Activated CD8-positive, alpha-beta memory T cell treated with anti-CD3 and anti-CD28 coated beads, Interleukin-2, amount 10 ng/mL, durations not matched to agents 7 days and 5 days (primary cell): ENCODE measurements around the gene BCAM. TPM values are rescaled to one million over a fixed set of nuclear protein-coding genes. Genes with fewer than 3 reads are reported as not detected.
"Not testable (repeated sequence)": the region's sequence is repeated elsewhere in the genome, so short reads cannot be mapped to it uniquely, and the experiment has no call there.

Experiments used
- ATAC-seq: fragments of 150-1000 bp; cut with Tn5 transposase; one replicate; pipeline ENCODE4 v1.10.0; 2021; ENCODE audit warnings: moderate library complexity
- CTCF ChIA-PET: fragments of 350-600 bp; sonication (Branson Sonifier 250); formaldehyde crosslinking; loops from one replicate; lab custom pipeline; 2021; ENCODE audit warnings: antibody characterized with exemption; lab: Charles Lee
- DNase-seq: peaks from one replicate; pipeline ENCODE4 v3.0.0-alpha.2; 2020
- H3K27ac Mint-ChIP-seq: one replicate; pipeline ENCODE4 v1.8.0; 2021; ENCODE audit warnings: mild to moderate bottlenecking, mixed read lengths
- H3K27me3 Mint-ChIP-seq: one replicate; pipeline ENCODE4 v1.8.0; 2021; ENCODE audit warnings: mixed read lengths
- H3K36me3 Mint-ChIP-seq: one replicate; pipeline ENCODE4 v1.8.0; 2021; ENCODE audit warnings: mild to moderate bottlenecking, mixed read lengths
- H3K4me1 Mint-ChIP-seq: one replicate; pipeline ENCODE4 v1.8.0; 2021; ENCODE audit warnings: mixed read lengths
- H3K4me3 Mint-ChIP-seq: one replicate; pipeline ENCODE4 v1.8.0; 2021; ENCODE audit warnings: mild to moderate bottlenecking, moderate library complexity, mixed read lengths
- H3K9me3 Mint-ChIP-seq: one replicate; pipeline ENCODE4 v1.8.0; 2022; ENCODE audit warnings: low read depth, mixed read lengths
- total RNA-seq, 2 experiments: library from RNA; stranded (reverse); gene quantifications; one replicate each; pipeline ENCODE4 v1.2.3, GENCODE V29; 2021

The BCAM gene
- total RNA-seq, 2 experiments from 2014 or later = not detected

- no peak within 1 kb of the TSS for H3K27ac Mint-ChIP-seq
- H3K4me1 Mint-ChIP-seq = peaks cover 3% of the 10 kb centered on the region
- no peaks in the 10 kb centered on the region for H3K9me3 Mint-ChIP-seq
- H3K4me3 Mint-ChIP-seq = no peak within 1 kb of the TSS
- CTCF ChIA-PET = interaction anchor here (15.3 kb wide), 1 partner anchor 56 kb away, joined by 406 read pairs; no protein-coding TSS in a partner anchor
- peak; percentile 36 for ATAC-seq
- no peak for DNase-seq
- no peaks in the 10 kb centered on the region for H3K36me3 Mint-ChIP-seq
- peaks cover 6% of the 10 kb centered on the region for H3K27me3 Mint-ChIP-seq
Observed at GRCh38 chr19:44777715-44778347, 31.1 kb upstream of the BCAM start, which contains the start of gene CBLC. Gene CBLC (plus strand): TSS chr19:44777890. CDS start chr19:44777932, 42 bp downstream.

- CTCF ChIA-PET = interaction anchor here (1.1 to 3.0 kb wide), 2 partner anchors 8 to 90 kb away, joined by 3 to 11 read pairs; no protein-coding TSS in a partner anchor
- no peak for ATAC-seq
Observed at GRCh38 chr19:44779150-44779549, 29.8 kb upstream of the BCAM start.

GRCh38 chr19:44781694-44782093 lies 27.2 kb upstream of the BCAM start:
- H3K4me3 Mint-ChIP-seq, H3K4me1 Mint-ChIP-seq, H3K27me3 Mint-ChIP-seq, H3K9me3 Mint-ChIP-seq, DNase-seq, ATAC-seq, H3K27ac Mint-ChIP-seq, H3K36me3 Mint-ChIP-seq: not testable (repeated sequence)
- CTCF ChIA-PET = interaction anchor here (1.5 to 3.4 kb wide), 2 partner anchors 56 to 93 kb away, joined by 5 to 36 read pairs; no protein-coding TSS in a partner anchor

More at GRCh38 chr19:44779150-44779549, 29.8 kb upstream of the BCAM start:
- no peak for DNase-seq
- Mint-ChIP-seq H3K4me1 (peaks cover under 1% of the 10 kb centered on the region), H3K27ac (no peak overlapping the region), H3K4me3 (no peak overlapping the region), H3K27me3 (peaks cover 5% of the 10 kb centered on the region), H3K36me3 (no peaks in the 10 kb centered on the region), H3K9me3 (no peaks in the 10 kb centered on the region)

GRCh38 chr19:44782729-44783128 lies 26.2 kb upstream of the BCAM start:
- Mint-ChIP-seq H3K4me3 (no peak overlapping the region), H3K9me3 (no peaks in the 10 kb centered on the region), H3K27ac (no peak overlapping the region), H3K36me3 (no peaks in the 10 kb centered on the region), H3K27me3 (peaks cover 8% of the 10 kb centered on the region), H3K4me1 (peaks cover 4% of the 10 kb centered on the region)
- DNase-seq (no peak), ATAC-seq (no peak)
- CTCF ChIA-PET = interaction anchor here (0.9 to 3.4 kb wide), 6 partner anchors 12 to 94 kb away, joined by 4 to 36 read pairs (median 9); no protein-coding TSS in a partner anchor

- Mint-ChIP-seq H3K4me1 (peaks cover 4% of the 10 kb centered on the region), H3K27ac (no peak overlapping the region), H3K36me3 (no peaks in the 10 kb centered on the region), H3K9me3 (no peaks in the 10 kb centered on the region), H3K27me3 (peaks cover 8% of the 10 kb centered on the region), H3K4me3 (no peak overlapping the region)
- ATAC-seq (no peak), DNase-seq (no peak)
- CTCF ChIA-PET = interaction anchor here (0.5 to 3.4 kb wide), 22 partner anchors 8 to 217 kb away, joined by 3 to 36 read pairs (median 6); no protein-coding TSS in a partner anchor
Observed at GRCh38 chr19:44783545-44783944, 25.4 kb upstream of the BCAM start.

GRCh38 chr19:44785271-44785670 lies 23.6 kb upstream of the BCAM start:
- no peak overlapping the region for H3K4me3 Mint-ChIP-seq
- DNase-seq (no peak), ATAC-seq (no peak)
- H3K9me3 Mint-ChIP-seq = no peaks in the 10 kb centered on the region
- H3K27ac Mint-ChIP-seq = no peak overlapping the region
- H3K27me3 Mint-ChIP-seq = peaks cover 8% of the 10 kb centered on the region
- CTCF ChIA-PET = interaction anchor here (0.7 to 2.7 kb wide), 12 partner anchors 9 to 131 kb away, joined by 3 to 19 read pairs (median 8); partner anchors contain the start of gene NECTIN2
- H3K4me1 Mint-ChIP-seq = peaks cover 4% of the 10 kb centered on the region
- no peaks in the 10 kb centered on the region for H3K36me3 Mint-ChIP-seq

- ATAC-seq = no peak
- no peak overlapping the region for H3K27ac Mint-ChIP-seq
- no peak overlapping the region for H3K4me3 Mint-ChIP-seq
- H3K36me3 Mint-ChIP-seq = no peaks in the 10 kb centered on the region
- CTCF ChIA-PET = interaction anchor here (0.9 to 2.7 kb wide), 3 partner anchors 10 to 58 kb away, joined by 3 to 19 read pairs (median 8); no protein-coding TSS in a partner anchor
- H3K9me3 Mint-ChIP-seq = no peaks in the 10 kb centered on the region
- H3K27me3 Mint-ChIP-seq = peaks cover 8% of the 10 kb centered on the region
- peaks cover 4% of the 10 kb centered on the region for H3K4me1 Mint-ChIP-seq
- no peak for DNase-seq
Observed at GRCh38 chr19:44785993-44786392, 22.9 kb upstream of the BCAM start.

GRCh38 chr19:44788971-44789370 lies 19.9 kb upstream of the BCAM start:
- Mint-ChIP-seq H3K36me3 (no peaks in the 10 kb centered on the region), H3K27me3 (peaks cover 3% of the 10 kb centered on the region), H3K4me1 (peaks cover 4% of the 10 kb centered on the region), H3K27ac (no peak overlapping the region), H3K9me3 (no peaks in the 10 kb centered on the region), H3K4me3 (no peak overlapping the region)
- DNase-seq (no peak), ATAC-seq (no peak)
- CTCF ChIA-PET = no interaction called here

GRCh38 chr19:44789943-44790483 lies 18.9 kb upstream of the BCAM start:
- CTCF ChIA-PET = no interaction called here
- no peaks in the 10 kb centered on the region for H3K4me1 Mint-ChIP-seq
- DNase-seq (no peak), ATAC-seq (no peak)
- H3K27me3 Mint-ChIP-seq = no peaks in the 10 kb centered on the region
- no peak overlapping the region for H3K4me3 Mint-ChIP-seq
- no peaks in the 10 kb centered on the region for H3K9me3 Mint-ChIP-seq
- no peak overlapping the region for H3K27ac Mint-ChIP-seq
- no peaks in the 10 kb centered on the region for H3K36me3 Mint-ChIP-seq

GRCh38 chr19:44792281-44792680 lies 16.6 kb upstream of the BCAM start:
- no peak overlapping the region for H3K27ac Mint-ChIP-seq
- CTCF ChIA-PET = no interaction called here
- H3K36me3 Mint-ChIP-seq = no peaks in the 10 kb centered on the region
- no peak overlapping the region for H3K4me3 Mint-ChIP-seq
- peaks cover 7% of the 10 kb centered on the region for H3K4me1 Mint-ChIP-seq
- no peaks in the 10 kb centered on the region for H3K27me3 Mint-ChIP-seq
- H3K9me3 Mint-ChIP-seq = no peaks in the 10 kb centered on the region
- no peak for DNase-seq
- ATAC-seq = no peak

GRCh38 chr19:44794610-44795009 lies 14.3 kb upstream of the BCAM start:
- DNase-seq (no peak), ATAC-seq (no peak)
- Mint-ChIP-seq H3K27ac (no peak overlapping the region), H3K4me1 (peaks cover 9% of the 10 kb centered on the region), H3K9me3 (no peaks in the 10 kb centered on the region), H3K4me3 (no peak overlapping the region), H3K27me3 (no peaks in the 10 kb centered on the region), H3K36me3 (no peaks in the 10 kb centered on the region)
- CTCF ChIA-PET = interaction anchor here (0.8 to 2.0 kb wide), 3 partner anchors 8 to 10 kb away, joined by 3 to 8 read pairs (median 8); no protein-coding TSS in a partner anchor

- H3K4me3 Mint-ChIP-seq = no peak overlapping the region
Observed at GRCh38 chr19:44795398-44795987, 13.4 kb upstream of the BCAM start.

GRCh38 chr19:44796701-44797115 lies 12.2 kb upstream of the BCAM start:
- no peaks in the 10 kb centered on the region for H3K36me3 Mint-ChIP-seq
- no peak overlapping the region for H3K27ac Mint-ChIP-seq
- H3K4me3 Mint-ChIP-seq = no peak overlapping the region
- no peaks in the 10 kb centered on the region for H3K9me3 Mint-ChIP-seq
- CTCF ChIA-PET = interaction anchor here (0.8 to 2.9 kb wide), 4 partner anchors 10 to 73 kb away, joined by 4 to 10 read pairs (median 6); no protein-coding TSS in a partner anchor
- DNase-seq (no peak), ATAC-seq (no peak)
- no peaks in the 10 kb centered on the region for H3K27me3 Mint-ChIP-seq
- peaks cover 9% of the 10 kb centered on the region for H3K4me1 Mint-ChIP-seq

More at GRCh38 chr19:44795398-44795987, 13.4 kb upstream of the BCAM start:
- H3K27ac Mint-ChIP-seq = no peak overlapping the region
- no peaks in the 10 kb centered on the region for H3K36me3 Mint-ChIP-seq
- peaks cover 9% of the 10 kb centered on the region for H3K4me1 Mint-ChIP-seq
- DNase-seq (no peak), ATAC-seq (no peak)
- no peaks in the 10 kb centered on the region for H3K9me3 Mint-ChIP-seq
- no peaks in the 10 kb centered on the region for H3K27me3 Mint-ChIP-seq
- CTCF ChIA-PET = interaction anchor here (0.8 to 2.0 kb wide), 5 partner anchors 9 to 72 kb away, joined by 3 to 8 read pairs (median 4); no protein-coding TSS in a partner anchor
